GM12801 (cell line): Measurements from ENCODE around the gene MAP4K1.

ENCODE experiments used
- TF ChIP-seq, protein P1 (sequence below): IDR thresholded peaks from one replicate; pipeline ENCODE4 v1.5.1; 2011; ENCODE audit warnings: control low read depth; ENCODE audit not compliant: insufficient read length; ENCODE audit errors: extremely low read depth

Gene MAP4K1

DNA sequence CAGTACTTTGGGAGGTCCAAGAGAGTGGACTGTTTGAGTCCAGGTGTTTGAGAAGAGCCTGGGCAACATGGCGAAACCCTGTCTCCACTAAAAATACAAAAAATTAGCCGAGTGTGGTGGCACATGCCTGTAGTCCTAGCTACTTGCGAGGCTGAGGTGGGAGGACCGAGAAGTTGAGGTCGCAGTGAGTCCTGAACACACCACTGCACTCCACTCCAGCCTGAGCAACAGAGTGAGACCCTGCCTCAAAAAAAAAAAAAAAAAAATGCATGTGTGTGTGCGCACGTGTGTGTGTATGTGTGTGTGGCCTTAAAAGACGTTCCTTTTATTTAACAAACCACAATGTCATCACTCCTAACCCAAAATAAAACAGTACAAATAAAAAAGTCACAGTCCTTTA is 62.6 kb downstream of the MAP4K1 start:
- TF ChIP-seq, protein P1, sequence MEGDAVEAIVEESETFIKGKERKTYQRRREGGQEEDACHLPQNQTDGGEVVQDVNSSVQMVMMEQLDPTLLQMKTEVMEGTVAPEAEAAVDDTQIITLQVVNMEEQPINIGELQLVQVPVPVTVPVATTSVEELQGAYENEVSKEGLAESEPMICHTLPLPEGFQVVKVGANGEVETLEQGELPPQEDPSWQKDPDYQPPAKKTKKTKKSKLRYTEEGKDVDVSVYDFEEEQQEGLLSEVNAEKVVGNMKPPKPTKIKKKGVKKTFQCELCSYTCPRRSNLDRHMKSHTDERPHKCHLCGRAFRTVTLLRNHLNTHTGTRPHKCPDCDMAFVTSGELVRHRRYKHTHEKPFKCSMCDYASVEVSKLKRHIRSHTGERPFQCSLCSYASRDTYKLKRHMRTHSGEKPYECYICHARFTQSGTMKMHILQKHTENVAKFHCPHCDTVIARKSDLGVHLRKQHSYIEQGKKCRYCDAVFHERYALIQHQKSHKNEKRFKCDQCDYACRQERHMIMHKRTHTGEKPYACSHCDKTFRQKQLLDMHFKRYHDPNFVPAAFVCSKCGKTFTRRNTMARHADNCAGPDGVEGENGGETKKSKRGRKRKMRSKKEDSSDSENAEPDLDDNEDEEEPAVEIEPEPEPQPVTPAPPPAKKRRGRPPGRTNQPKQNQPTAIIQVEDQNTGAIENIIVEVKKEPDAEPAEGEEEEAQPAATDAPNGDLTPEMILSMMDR, result no peak

DNA sequence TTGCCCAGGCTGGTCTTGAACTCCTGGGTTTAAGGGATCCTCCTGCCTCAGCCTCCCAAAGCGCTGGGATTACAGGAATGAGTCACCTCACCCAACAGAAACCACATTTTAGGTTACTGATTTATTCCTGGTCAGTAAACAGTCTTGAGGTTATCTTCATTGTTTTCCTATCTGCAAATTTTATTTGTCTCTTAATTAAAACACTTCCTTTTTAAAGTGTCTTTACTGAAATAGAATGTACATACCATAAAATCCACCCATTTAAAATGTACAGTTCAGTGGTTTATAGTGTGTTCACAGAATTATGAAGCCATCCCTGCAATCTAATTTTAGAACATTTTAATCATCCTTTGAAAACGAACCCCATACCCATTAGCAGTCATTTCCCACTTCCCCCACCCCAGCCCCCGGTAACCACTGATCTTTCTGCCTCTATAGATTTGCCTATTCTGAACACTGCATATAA is 63.0 kb downstream of the MAP4K1 start:
- TF ChIP-seq, protein P1, result no peak

DNA sequence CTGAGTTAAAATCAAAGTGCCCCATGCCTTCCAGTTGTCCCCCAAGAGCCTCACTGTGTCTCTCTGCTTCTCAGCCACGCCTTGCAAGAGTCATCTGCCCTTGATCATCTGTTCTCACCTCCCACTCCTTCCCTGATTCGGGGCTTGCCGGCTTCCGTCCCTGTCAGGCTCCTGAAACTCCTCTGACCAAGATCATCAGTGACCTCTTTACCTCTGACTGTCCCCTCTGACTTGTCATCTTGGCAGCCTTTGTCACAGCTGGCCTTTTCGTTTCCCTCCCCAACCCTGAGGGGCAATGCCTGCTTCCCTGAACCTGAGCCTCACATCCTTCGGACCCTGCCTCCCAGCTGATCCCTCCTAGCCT is 66.3 kb downstream of the MAP4K1 start:
- TF ChIP-seq, protein P1, result no peak

DNA sequence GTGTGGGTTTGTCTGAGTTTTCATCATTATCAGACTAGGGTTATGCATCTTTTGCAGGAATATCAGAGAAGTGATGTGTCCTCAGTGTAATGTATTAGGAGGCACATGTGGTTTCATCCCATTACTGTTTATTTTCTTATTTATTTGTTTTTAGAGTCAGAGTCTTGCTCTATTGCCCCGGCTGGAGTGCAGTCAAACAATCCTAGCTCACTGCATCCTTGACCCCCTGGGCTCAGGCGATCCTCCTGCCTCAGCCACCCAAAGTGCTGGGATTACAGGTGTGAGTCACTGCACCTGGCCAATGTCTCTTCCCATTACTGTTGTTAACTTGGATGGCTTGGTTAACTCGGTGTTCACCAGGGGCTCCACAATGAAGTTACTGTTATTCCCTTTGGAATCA is 67.4 kb downstream of the MAP4K1 start:
- TF ChIP-seq, protein P1, result no peak

DNA sequence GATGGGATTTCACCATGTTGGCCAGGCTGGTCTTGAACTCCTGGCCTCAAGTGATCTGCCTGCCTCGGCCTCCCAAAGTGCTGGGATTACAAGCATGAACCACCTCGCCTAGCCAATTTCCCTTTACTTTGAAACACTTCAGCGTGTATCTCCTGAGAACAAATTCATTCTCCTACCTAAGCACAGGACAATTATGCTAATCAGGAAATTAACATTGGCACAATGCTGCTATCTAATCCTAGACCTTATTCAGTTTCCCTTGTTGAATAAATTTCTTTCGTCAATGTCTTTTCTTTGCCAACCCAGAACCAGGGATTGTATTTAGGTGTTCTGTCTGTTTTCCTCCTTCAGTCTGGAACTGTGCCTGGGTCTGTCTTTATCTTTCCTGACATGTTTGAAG is 67.8 kb downstream of the MAP4K1 start:
- TF ChIP-seq, protein P1, result no peak

DNA sequence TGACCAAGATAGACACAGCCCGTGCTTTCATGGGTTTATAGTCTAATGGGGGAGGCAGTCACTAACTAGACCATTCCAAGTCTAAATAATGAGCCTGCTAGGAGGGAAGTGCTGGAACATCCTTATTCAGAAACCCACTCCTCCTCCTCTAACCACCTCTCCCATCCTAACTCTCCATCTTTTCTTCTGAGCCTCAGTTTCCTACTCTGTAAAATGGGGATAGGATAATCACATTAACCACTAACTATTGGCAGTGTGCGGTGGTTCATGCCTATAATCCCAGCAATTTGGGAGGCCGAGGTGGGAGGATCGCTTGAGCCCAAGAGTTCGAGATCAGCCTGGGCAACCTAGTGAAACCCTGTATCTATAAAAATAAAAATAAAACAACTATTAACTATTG is 68.7 kb downstream of the MAP4K1 start:
- TF ChIP-seq, protein P1, result no peak

DNA sequence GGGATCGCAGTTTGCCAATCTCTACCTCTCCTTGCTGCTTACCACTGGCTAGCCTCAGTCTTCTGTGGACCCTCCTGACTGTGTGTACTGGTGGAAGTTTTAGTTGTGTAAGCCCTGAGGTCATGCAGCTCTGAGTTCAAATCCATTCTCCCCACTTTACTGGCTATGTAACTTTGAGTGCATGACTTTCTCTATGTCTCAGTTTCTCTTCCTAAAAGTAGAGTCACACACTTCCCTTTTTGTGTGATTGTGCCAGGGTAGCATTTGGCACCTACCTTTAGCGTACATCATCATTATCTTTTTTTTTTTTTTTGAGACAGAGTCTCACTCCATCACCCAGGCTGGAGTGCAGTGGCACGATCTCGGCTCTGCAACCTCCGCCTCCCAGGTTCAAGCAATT is 70.3 kb downstream of the MAP4K1 start:
- TF ChIP-seq, protein P1, result no peak

DNA sequence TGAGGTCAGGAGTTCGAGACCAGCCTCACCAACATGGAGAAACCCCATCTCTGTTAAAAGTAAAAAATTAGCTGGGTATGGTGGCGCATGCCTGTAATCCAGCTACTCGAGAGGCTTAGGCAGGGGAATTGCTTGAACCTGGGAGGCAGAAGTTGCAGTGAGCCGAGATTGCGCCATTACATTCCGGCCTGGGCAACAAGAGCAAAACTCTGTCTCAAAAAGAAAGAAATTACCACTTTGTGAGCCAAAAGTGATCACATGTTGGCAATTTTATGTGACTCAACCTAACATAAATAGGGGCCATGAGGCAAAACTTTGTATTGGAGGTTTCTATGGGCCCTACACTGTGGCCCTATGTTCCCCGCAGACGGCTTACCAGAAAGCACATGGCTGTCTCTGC is 72.2 kb downstream of the MAP4K1 start:
- TF ChIP-seq, protein P1, result no peak
